ENCODE data around the gene TBC1D32. TPM values are rescaled to one million over a fixed set of nuclear protein-coding genes. Genes with fewer than 3 reads are reported as not detected.
"Not testable (repeated sequence)": the region's sequence is repeated elsewhere in the genome, so short reads cannot be mapped to it uniquely, and the experiment has no call there.

The TBC1D32 gene
- total RNA-seq, 5 donors from 2014 or later (not counting 1 experiment from before 2014, with no cell fraction given), result 8.2 to 20.2 (median 10.7) TPM

DNA sequence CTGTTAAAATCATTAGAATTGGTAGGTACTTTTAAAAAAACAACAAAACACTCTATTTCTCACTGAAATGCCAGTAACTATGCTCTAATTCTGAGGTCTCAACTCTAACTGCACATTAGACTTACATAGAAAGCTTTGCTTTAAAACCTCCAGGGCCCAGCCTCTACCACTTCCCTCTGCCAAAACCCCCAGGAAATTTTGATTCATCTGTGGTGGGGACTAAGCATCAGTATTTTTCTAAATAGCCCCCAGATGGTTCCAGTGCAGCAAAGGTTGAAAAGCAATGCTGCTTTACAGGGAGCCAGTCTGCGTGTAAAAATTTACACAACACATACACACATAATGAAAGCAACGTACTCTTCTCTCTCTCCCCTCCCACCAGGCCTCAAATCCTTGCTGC, 3.8 kb downstream of the TBC1D32 start:
- Histone ChIP-seq H3K9me3 (no peaks in the 10 kb centered on the region), H3K27me3 (replicated peaks in 1 of 2; ENCODE audit: control insufficient read depth in 2 of 2, extremely low read depth in 1 of 2, insufficient read depth in 2 of 2, low read length in 1 of 2) (no peaks in the 10 kb centered on the region), H3K4me1 (ENCODE audit: control insufficient read depth in 1 of 2, extremely low read depth in 1 of 2, insufficient read depth in 2 of 2, low read length in 2 of 2) (peaks cover 5 to 17% of the 10 kb centered on the region in 2 experiments), H3K4me3 (ENCODE audit: control insufficient read depth in 1 of 2, extremely low read depth in 1 of 2, low read length in 1 of 2) (no peak overlapping the region), H3K27ac (ENCODE audit: low read length) (no peak overlapping the region), H3K36me3 (ENCODE audit: control insufficient read depth in 2 of 2, extremely low read depth in 1 of 2, insufficient read depth in 1 of 2, low read length in 1 of 2) (no peaks in the 10 kb centered on the region)
- CTCF ChIA-PET, result no interaction called here
- no CpG with 5 or more reads among the region's 2 CpGs for WGBS (ENCODE audit: insufficient coverage)
- POLR2A ChIA-PET, result no interaction called here
- DNase-seq (no peak), ATAC-seq (replicated peaks in 1 of 4) (no peak)
- H3K9me3 Mint-ChIP-seq, result no peaks in the 10 kb centered on the region
- H3K4me3 Mint-ChIP-seq, result no peak overlapping the region
- H3K27me3 Mint-ChIP-seq, result no peaks in the 10 kb centered on the region
- H3K36me3 Mint-ChIP-seq, result peaks cover 3% of the 10 kb centered on the region
- H3K4me1 Mint-ChIP-seq, result peaks cover 38 to 41% (median 39%) of the 10 kb centered on the region in 3 donors
- H3K27ac Mint-ChIP-seq, result no peak overlapping the region

DNA sequence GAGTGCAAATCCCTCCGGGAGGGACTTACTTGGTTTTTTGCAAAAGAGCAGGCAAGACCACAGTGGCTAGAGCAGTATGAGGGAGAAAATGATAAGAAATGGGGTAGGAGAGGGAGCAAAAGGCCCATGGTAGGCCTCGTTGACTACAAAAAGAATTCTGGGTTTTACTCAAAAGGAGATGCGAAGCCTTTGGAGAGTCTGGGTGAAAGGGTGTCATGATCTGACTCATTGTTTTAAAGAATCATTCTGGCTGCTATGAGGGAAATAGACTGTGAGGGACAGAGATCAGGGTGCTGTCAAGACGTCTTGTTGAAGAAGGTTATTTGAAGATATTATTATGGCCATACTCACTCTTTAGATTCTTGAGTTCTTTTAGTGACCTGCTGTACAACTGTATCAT, 13.0 kb downstream of the TBC1D32 start:
- Mint-ChIP-seq H3K4me1 (peaks cover 4 to 6% (median 5%) of the 10 kb centered on the region in 3 donors), H3K36me3 (peaks cover 20% of the 10 kb centered on the region), H3K4me3 (no peak overlapping the region), H3K27me3 (no peaks in the 10 kb centered on the region), H3K9me3 (no peaks in the 10 kb centered on the region), H3K27ac (no peak overlapping the region)
- Histone ChIP-seq H3K4me3 (ENCODE audit: control insufficient read depth in 1 of 2, extremely low read depth in 1 of 2, low read length in 1 of 2) (no peak overlapping the region), H3K27me3 (replicated peaks in 1 of 2; ENCODE audit: control insufficient read depth in 2 of 2, extremely low read depth in 1 of 2, insufficient read depth in 2 of 2, low read length in 1 of 2) (no peaks in the 10 kb centered on the region), H3K9me3 (no peaks in the 10 kb centered on the region), H3K4me1 (ENCODE audit: control insufficient read depth in 1 of 2, extremely low read depth in 1 of 2, insufficient read depth in 2 of 2, low read length in 2 of 2) (no peaks in the 10 kb centered on the region), H3K36me3 (ENCODE audit: control insufficient read depth in 2 of 2, extremely low read depth in 1 of 2, insufficient read depth in 1 of 2, low read length in 1 of 2) (peaks cover 0 to 4% of the 10 kb centered on the region in 2 donors), H3K27ac (ENCODE audit: low read length) (no peak overlapping the region)
- ChIA-PET CTCF (interaction anchor here (1.0 to 1.2 kb wide), 2 partner anchors 10 to 68 kb away, joined by 4 to 5 read pairs; no protein-coding TSS in a partner anchor), POLR2A (no interaction called here)
- WGBS (ENCODE audit: insufficient coverage), result 51% methylated on average over 3 of the region's 4 CpGs
- DNase-seq, result no peak
- no peak for ATAC-seq (replicated peaks in 1 of 4)

DNA sequence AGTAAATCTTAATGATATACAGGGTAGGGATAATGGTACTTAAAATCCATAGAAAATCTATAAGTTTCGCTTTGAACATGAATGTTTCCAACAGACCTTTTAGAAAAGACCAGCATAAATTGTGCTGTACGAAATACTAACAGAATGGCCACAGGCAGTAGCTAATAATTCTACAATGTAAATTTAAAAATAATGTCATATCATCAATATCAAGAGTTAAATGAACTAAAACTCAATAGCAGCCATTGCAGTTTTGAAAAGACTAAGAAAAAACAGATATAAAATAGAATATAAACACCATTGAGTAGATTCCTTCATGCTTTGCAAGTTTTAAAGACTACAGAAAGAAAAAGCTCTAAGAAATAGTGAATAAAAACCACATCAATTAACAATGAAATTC, 14.7 kb downstream of the TBC1D32 start:
- POLR2A ChIA-PET, result no interaction called here
- no peaks in the 10 kb centered on the region for H3K4me1 ChIP-seq (ENCODE audit: control insufficient read depth in 1 of 2, extremely low read depth in 1 of 2, insufficient read depth in 2 of 2, low read length in 2 of 2)

DNA sequence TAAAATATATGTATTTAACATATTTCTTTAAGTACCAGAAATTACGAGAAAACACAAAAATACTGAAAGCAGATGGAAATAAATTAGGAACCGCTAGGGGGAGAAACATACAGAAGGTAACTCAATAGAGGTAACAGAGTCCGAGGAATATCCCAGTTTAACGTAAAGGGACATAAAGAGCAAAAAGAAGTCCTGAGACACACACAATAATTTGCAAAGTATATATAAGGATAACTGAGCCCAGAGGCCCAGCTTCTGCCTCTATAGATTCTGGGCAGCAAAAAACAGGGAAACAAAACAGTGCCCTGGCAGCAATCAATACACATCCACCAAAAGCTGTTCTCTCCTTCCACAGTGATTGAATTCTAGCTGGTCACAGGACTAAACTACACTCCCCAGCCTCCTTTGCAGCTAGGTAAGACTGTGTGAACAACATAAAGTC, 15.1 kb downstream of the TBC1D32 start:
- ATAC-seq (replicated peaks in 1 of 4) (no peak), DNase-seq (peak in 1 of 35 experiments; percentile 22)
- H3K4me3 Mint-ChIP-seq, result no peak overlapping the region
- H3K9me3 ChIP-seq, result no peaks in the 10 kb centered on the region
- no peaks in the 10 kb centered on the region for H3K4me1 Mint-ChIP-seq
- ChIA-PET CTCF (interaction anchor here (1.0 kb wide), 2 partner anchors 39 to 530 kb away, joined by 3 read pairs; no protein-coding TSS in a partner anchor), POLR2A (no interaction called here)
- H3K27ac ChIP-seq (ENCODE audit: low read length), result no peak overlapping the region
- peaks cover 0 to 4% of the 10 kb centered on the region in 2 donors for H3K36me3 ChIP-seq (ENCODE audit: control insufficient read depth in 2 of 2, extremely low read depth in 1 of 2, insufficient read depth in 1 of 2, low read length in 1 of 2)
- H3K4me1 ChIP-seq (ENCODE audit: control insufficient read depth in 1 of 2, extremely low read depth in 1 of 2, insufficient read depth in 2 of 2, low read length in 2 of 2), result no peaks in the 10 kb centered on the region
- no peaks in the 10 kb centered on the region for H3K27me3 Mint-ChIP-seq
- no CpG with 5 or more reads among the region's 4 CpGs for WGBS (ENCODE audit: insufficient coverage)
- no peaks in the 10 kb centered on the region for H3K27me3 ChIP-seq (replicated peaks in 1 of 2; ENCODE audit: control insufficient read depth in 2 of 2, extremely low read depth in 1 of 2, insufficient read depth in 2 of 2, low read length in 1 of 2)
- H3K27ac Mint-ChIP-seq, result no peak overlapping the region
- no peak overlapping the region for H3K4me3 ChIP-seq (ENCODE audit: control insufficient read depth in 1 of 2, extremely low read depth in 1 of 2, low read length in 1 of 2)
- H3K9me3 Mint-ChIP-seq, result no peaks in the 10 kb centered on the region
- H3K36me3 Mint-ChIP-seq, result peaks cover 24% of the 10 kb centered on the region

More for the DNA sequence above, 14.7 kb downstream of the TBC1D32 start:
- no peak for ATAC-seq (replicated peaks in 1 of 4)
- WGBS (ENCODE audit: insufficient coverage), result no CpG with 5 or more reads among the region's 2 CpGs
- Histone ChIP-seq H3K36me3 (ENCODE audit: control insufficient read depth in 2 of 2, extremely low read depth in 1 of 2, insufficient read depth in 1 of 2, low read length in 1 of 2) (peaks cover 0 to 4% of the 10 kb centered on the region in 2 donors), H3K27me3 (replicated peaks in 1 of 2; ENCODE audit: control insufficient read depth in 2 of 2, extremely low read depth in 1 of 2, insufficient read depth in 2 of 2, low read length in 1 of 2) (no peaks in the 10 kb centered on the region), H3K9me3 (no peaks in the 10 kb centered on the region), H3K27ac (ENCODE audit: low read length) (no peak overlapping the region), H3K4me3 (ENCODE audit: control insufficient read depth in 1 of 2, extremely low read depth in 1 of 2, low read length in 1 of 2) (no peak overlapping the region)
- H3K4me1 Mint-ChIP-seq, result no peaks in the 10 kb centered on the region
- no peak overlapping the region for H3K4me3 Mint-ChIP-seq
- CTCF ChIA-PET, result interaction anchor here (1.0 kb wide), 2 partner anchors 38 to 530 kb away, joined by 3 read pairs; no protein-coding TSS in a partner anchor
- no peaks in the 10 kb centered on the region for H3K9me3 Mint-ChIP-seq
- no peaks in the 10 kb centered on the region for H3K27me3 Mint-ChIP-seq
- peaks cover 19% of the 10 kb centered on the region for H3K36me3 Mint-ChIP-seq
- DNase-seq, result no peak
- H3K27ac Mint-ChIP-seq, result no peak overlapping the region

DNA sequence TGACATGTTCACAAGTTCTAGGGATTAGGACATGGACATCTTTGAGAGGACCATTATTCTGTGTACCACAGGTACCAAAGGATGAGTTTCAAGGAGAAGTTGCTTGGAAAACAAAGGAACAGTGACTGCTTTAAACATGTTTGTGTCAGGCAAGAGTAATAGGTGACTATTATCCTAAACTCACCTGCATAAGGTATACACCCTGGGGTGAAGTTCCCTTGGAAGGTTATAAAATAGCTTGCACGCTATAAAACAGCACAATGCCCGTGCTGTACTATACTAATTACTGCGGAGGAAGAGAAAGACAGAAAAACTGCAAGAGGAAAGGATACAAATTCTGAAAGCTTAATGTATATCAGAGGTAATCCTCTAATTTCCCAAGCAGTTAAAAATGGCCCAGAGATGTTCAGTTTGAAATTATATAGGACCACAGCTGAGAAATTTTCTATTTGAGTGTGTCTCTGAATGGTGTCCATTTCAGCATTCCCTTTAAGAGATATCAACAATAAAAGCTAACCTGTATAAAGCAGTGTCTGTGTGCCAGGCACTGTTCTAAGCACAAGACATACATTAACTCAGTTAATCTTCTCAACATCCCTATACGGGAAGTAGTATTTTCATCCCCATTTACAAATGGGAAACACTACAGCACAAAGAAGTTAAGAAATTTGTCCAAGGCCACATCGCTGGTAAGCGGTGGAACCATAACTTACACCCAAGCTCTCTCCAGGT, 19.7 kb downstream of the TBC1D32 start:
- H3K9me3 Mint-ChIP-seq, result peaks cover 0 to 5% (median 0%) of the 10 kb centered on the region in 3 donors
- H3K27me3 Mint-ChIP-seq, result no peaks in the 10 kb centered on the region
- Histone ChIP-seq H3K36me3 (ENCODE audit: control insufficient read depth in 2 of 2, extremely low read depth in 1 of 2, insufficient read depth in 1 of 2, low read length in 1 of 2) (peaks cover 0 to 5% of the 10 kb centered on the region in 2 donors), H3K27me3 (replicated peaks in 1 of 2; ENCODE audit: control insufficient read depth in 2 of 2, extremely low read depth in 1 of 2, insufficient read depth in 2 of 2, low read length in 1 of 2) (no peaks in the 10 kb centered on the region), H3K4me1 (ENCODE audit: control insufficient read depth in 1 of 2, extremely low read depth in 1 of 2, insufficient read depth in 2 of 2, low read length in 2 of 2) (no peaks in the 10 kb centered on the region), H3K4me3 (ENCODE audit: control insufficient read depth in 1 of 2, extremely low read depth in 1 of 2, low read length in 1 of 2) (no peak overlapping the region), H3K27ac (ENCODE audit: low read length) (no peak overlapping the region), H3K9me3 (no peaks in the 10 kb centered on the region)
- H3K36me3 Mint-ChIP-seq, result peaks cover 34% of the 10 kb centered on the region
- H3K27ac Mint-ChIP-seq, result no peak overlapping the region
- H3K4me1 Mint-ChIP-seq, result no peaks in the 10 kb centered on the region
- no peak overlapping the region for H3K4me3 Mint-ChIP-seq
- no peak for DNase-seq
- POLR2A ChIA-PET, result no interaction called here
- WGBS (ENCODE audit: insufficient coverage), result 100% methylated on average over 2 of the region's 6 CpGs
- CTCF ChIA-PET, result interaction anchor here in 1 of 2 donors (1.0 to 1.2 kb wide), 2 partner anchors 29 to 698 kb away, joined by 4 read pairs; no protein-coding TSS in a partner anchor
- no peak for ATAC-seq (replicated peaks in 1 of 4)

DNA sequence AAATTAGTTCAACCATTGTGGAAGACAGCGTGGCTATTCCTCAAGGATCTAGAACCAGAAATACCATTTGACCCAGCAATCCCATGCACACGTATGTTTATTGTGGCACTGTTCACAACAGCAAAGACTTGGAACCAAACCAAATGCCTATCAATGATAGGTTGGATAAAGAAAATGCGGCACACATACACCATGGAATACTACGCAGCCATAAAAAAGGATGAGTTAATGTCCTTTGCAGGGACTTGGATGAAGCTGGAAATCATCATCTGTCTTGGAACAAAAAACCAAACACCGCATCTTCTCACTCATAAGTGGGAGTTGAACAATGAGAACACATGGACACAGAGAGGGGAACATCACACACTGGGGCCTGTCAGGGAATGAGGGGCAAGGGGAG, 22.5 kb downstream of the TBC1D32 start:
- CTCF ChIA-PET, H3K27me3 Mint-ChIP-seq: not testable (repeated sequence)

More for the DNA sequence above, 22.5 kb downstream of the TBC1D32 start:
- H3K27me3 ChIP-seq (replicated peaks in 1 of 2; ENCODE audit: control insufficient read depth in 2 of 2, extremely low read depth in 1 of 2, insufficient read depth in 2 of 2, low read length in 1 of 2); H3K4me1 ChIP-seq (ENCODE audit: control insufficient read depth in 1 of 2, extremely low read depth in 1 of 2, insufficient read depth in 2 of 2, low read length in 2 of 2); ATAC-seq (replicated peaks in 1 of 4); POLR2A ChIA-PET; H3K36me3 ChIP-seq (ENCODE audit: control insufficient read depth in 2 of 2, extremely low read depth in 1 of 2, insufficient read depth in 1 of 2, low read length in 1 of 2); H3K9me3 ChIP-seq; H3K9me3 Mint-ChIP-seq; H3K4me3 Mint-ChIP-seq; H3K27ac Mint-ChIP-seq; H3K4me1 Mint-ChIP-seq; DNase-seq; H3K27ac ChIP-seq (ENCODE audit: low read length); H3K4me3 ChIP-seq (ENCODE audit: control insufficient read depth in 1 of 2, extremely low read depth in 1 of 2, low read length in 1 of 2): not testable (repeated sequence)
- WGBS (ENCODE audit: insufficient coverage), result 100% methylated on average over 2 of the region's 5 CpGs
- H3K36me3 Mint-ChIP-seq, result peaks cover 30% of the 10 kb centered on the region

Data from T-cell (primary cell).